ENCODE data around the gene SSR1. TPM values are rescaled to one million over a fixed set of nuclear protein-coding genes. Genes with fewer than 3 reads are reported as not detected.

The SSR1 gene
- polyA plus RNA-seq, 1 donor, result 134 TPM

Other genes starting within 250 kb of the SSR1 start
- 23.9 TPM for gene RREB1, start 205.2 kb downstream of the SSR1 start, polyA plus RNA-seq (ENCODE audit: insufficient read length)
- gene CAGE1, start 76.5 kb upstream of the SSR1 start, polyA plus RNA-seq (ENCODE audit: insufficient read length), result 0.38 TPM
- gene RIOK1, start 76.6 kb upstream of the SSR1 start, polyA plus RNA-seq (ENCODE audit: insufficient read length), result 35.2 TPM
- gene DSP, start 228.5 kb upstream of the SSR1 start, polyA plus RNA-seq (ENCODE audit: insufficient read length), result 88.8 TPM

Measured in left kidney (tissue), 1 donor.